Endothelial cell of umbilical vein (primary cell): ENCODE data around the gene SLC25A34. TPM values are rescaled to one million over a fixed set of nuclear protein-coding genes. Genes with fewer than 3 reads are reported as not detected.

Experiments
- BruUV-seq: library from RNA; stranded (reverse); fragments of 400-500 nt; replicated peaks from 2 replicates; lab custom pipeline; 2021; lab: Mats Ljungman, UMichigan
- CTCF ChIA-PET: fragments of 300-600, 350-600 bp; sonication (Branson Sonifier 250); formaldehyde crosslinking; loops from one replicate; lab custom pipeline; 2021; ENCODE audit warnings: antibody characterized with exemption, inconsistent platforms; lab: Charles Lee
- POLR2A ChIA-PET: fragments of 300-600, 350-600 bp; sonication (Branson Sonifier 250); formaldehyde crosslinking; loops from one replicate; lab custom pipeline; 2021; ENCODE audit warnings: antibody characterized with exemption, inconsistent platforms; lab: Charles Lee
- DNase-seq: peaks from one replicate; pipeline ENCODE4 v3.0.0-alpha.2; 2011; ENCODE audit warnings: low read depth, low spot score
- FAIRE-seq: peaks from 2 replicates; lab custom pipeline; 2011; peaks lifted over from hg19 to GRCh38; lab: Jason Lieb, UNC
- H2AFZ ChIP-seq: 2 replicates; pipeline ENCODE4 v1.6.0; 2012; ENCODE audit warnings: low read depth, low read length, control low read depth, inconsistent platforms
- H3K27ac ChIP-seq: 2 replicates; pipeline ENCODE4 v1.5.1; 2011; ENCODE audit warnings: low read depth, mild to moderate bottlenecking, control low read depth, low read length, moderate library complexity; ENCODE audit not compliant: insufficient read depth
- H3K27me3 ChIP-seq, 2 experiments: 2 replicates each; pipeline versions ENCODE4 v1.6.0 to v1.6.1; 2011; ENCODE audit warnings: low read length in 2 of 2, mixed read lengths in 1 of 2; ENCODE audit not compliant: control insufficient read depth in 2 of 2, insufficient read depth in 2 of 2
- H3K36me3 ChIP-seq, 2 experiments: 2 replicates in 1 of 2; 3 replicates in 1 of 2; pipeline ENCODE4 v1.5.1; 2011; ENCODE audit warnings: low read length in 2 of 2, mild to moderate bottlenecking in 1 of 2, moderate library complexity in 1 of 2; ENCODE audit not compliant: control insufficient read depth in 2 of 2, insufficient read depth in 2 of 2; ENCODE audit errors: extremely low read depth in 1 of 2
- H3K4me1 ChIP-seq: 3 replicates; pipeline ENCODE4 v1.5.1; 2011; ENCODE audit warnings: mild to moderate bottlenecking, low read length; ENCODE audit not compliant: control insufficient read depth, insufficient read depth; ENCODE audit errors: extremely low read depth
- H3K4me2 ChIP-seq: 2 replicates; pipeline ENCODE4 v1.6.1; 2011; ENCODE audit warnings: low read length, control low read depth, mixed read lengths; ENCODE audit not compliant: insufficient read depth
- H3K4me3 ChIP-seq, 3 experiments: fragments of 200-600 bp in 1 of 3; sonication (generic), shearing (Covaris generic) in 1 of 3; replicated peaks in 1 of 3; 2 replicates each; pipeline ENCODE4 v1.5.1; 2011 to 2016; ENCODE audit warnings: control low read depth in 3 of 3, low read length in 3 of 3, mild to moderate bottlenecking in 2 of 3, inconsistent platforms in 1 of 3, low read depth in 1 of 3, moderate library complexity in 1 of 3; ENCODE audit not compliant: insufficient read depth in 1 of 3
- H3K79me2 ChIP-seq: 2 replicates; pipeline ENCODE4 v1.6.0; 2012; ENCODE audit warnings: low read length, inconsistent platforms; ENCODE audit not compliant: control insufficient read depth, insufficient read depth
- H3K9ac ChIP-seq: replicated peaks from 2 replicates; pipeline ENCODE3; 2011; ENCODE audit warnings: low read length, control low read depth; ENCODE audit not compliant: insufficient read depth; ENCODE audit errors: extremely low read depth
- H3K9me1 ChIP-seq: replicated peaks from 3 replicates; pipeline ENCODE4 v1.6.0; 2011; ENCODE audit warnings: mild to moderate bottlenecking, low read length; ENCODE audit not compliant: control insufficient read depth, insufficient read depth; ENCODE audit errors: extremely low read depth
- H3K9me3 ChIP-seq: replicated peaks from 2 replicates; pipeline ENCODE4 v1.5.1; 2012; ENCODE audit warnings: low read length, inconsistent platforms; ENCODE audit not compliant: control insufficient read depth, insufficient read depth
- H4K20me1 ChIP-seq: replicated peaks from 2 replicates; pipeline ENCODE3; 2011; ENCODE audit warnings: mild to moderate bottlenecking, low read length; ENCODE audit not compliant: control insufficient read depth, insufficient read depth; ENCODE audit errors: extremely low read depth
- CTCF ChIP-seq, 2 donors: IDR thresholded peaks; 1 replicate in 1 of 2; 2 replicates in 1 of 2; pipeline ENCODE4 v1.5.1; 2011; ENCODE audit warnings: low read length in 2 of 2, mild to moderate bottlenecking in 2 of 2, moderate library complexity in 2 of 2, control low read depth in 1 of 2, inconsistent platforms in 1 of 2, low read depth in 1 of 2; ENCODE audit not compliant: insufficient read depth in 1 of 2; ENCODE audit errors: extremely low read depth in 1 of 2
- EZH2 ChIP-seq: IDR thresholded peaks from 2 replicates; pipeline ENCODE4 v1.6.1; 2012; ENCODE audit warnings: borderline replicate concordance, low read depth, mild to moderate bottlenecking, moderate library complexity, low read length, inconsistent platforms; ENCODE audit not compliant: severe bottlenecking
- FOS ChIP-seq: IDR thresholded peaks from 2 replicates; pipeline ENCODE4 v1.6.1; 2011; ENCODE audit warnings: mild to moderate bottlenecking, low read length, moderate library complexity, borderline replicate concordance; ENCODE audit not compliant: insufficient read depth
- GATA2 ChIP-seq: IDR thresholded peaks from 2 replicates; pipeline ENCODE4 v1.7.0; 2011; ENCODE audit warnings: low read depth, mild to moderate bottlenecking, moderate library complexity, mixed read lengths, low read length; ENCODE audit not compliant: insufficient read length, insufficient read depth
- JUN ChIP-seq: IDR thresholded peaks from 2 replicates; pipeline ENCODE4 v1.6.1; 2011; ENCODE audit warnings: borderline replicate concordance, low read depth; ENCODE audit not compliant: insufficient read length, insufficient read depth
- dilution Hi-C: fragments of 300-500 bp; cut with MboI; formaldehyde crosslinking; loops from one replicate; pipeline ENCODE4 v1.15.0; 2019; ENCODE audit warnings: low sequenced_read_pairs; ENCODE audit not compliant: extremely low pct_ligation_motif_present
- intact Hi-C: fragments of 100-400 bp; cut with micrococcal nuclease; formaldehyde crosslinking; loops from one replicate; pipeline ENCODE4 v1.10.0; 2022
- polyA plus RNA-seq, 4 experiments: library from polyadenylated mRNA; depleted of rRNA in 3 of 4; stranded (reverse) in 3 of 4; unstranded in 1 of 4; fragments of >200 nt; gene quantifications; 2 replicates each; pipeline versions ENCODE4 v1.2.1 to v1.2.3, GENCODE V29; 2011 to 2012; ENCODE audit warnings: missing spikeins in 1 of 4
- total RNA-seq: library from RNA; stranded (reverse); gene quantifications from 2 replicates; pipeline ENCODE4 v1.2.3, GENCODE V29; 2021

SLC25A34 gene
- total and polyA plus RNA-seq, 2 donors (not counting 3 experiments of a cell fraction or from before 2014, with no cell fraction given) = 0.90 to 1.1 TPM

- H4K20me1 ChIP-seq = no peaks in the 10 kb centered on the region
- dilution Hi-C loops (no loop called here), intact Hi-C loops (no loop called here)
- no TSS peak for BruUV-seq
- DNase-seq (no peak), FAIRE-seq (no peak)
- no peaks in the 10 kb centered on the region for H3K4me1 ChIP-seq
- peaks cover 0 to 12% of the 10 kb centered on the region in 2 experiments for H3K36me3 ChIP-seq
- no peaks in the 10 kb centered on the region for H3K9me3 ChIP-seq
- no peak overlapping the region for H3K4me2 ChIP-seq
- no peaks in the 10 kb centered on the region for H3K79me2 ChIP-seq
- ChIA-PET POLR2A (interaction anchor here (1.0 kb wide), 1 partner anchor 22 kb away, joined by 3 read pairs; no protein-coding TSS in a partner anchor), CTCF (interaction anchor here (0.9 to 4.2 kb wide), 4 partner anchors 10 to 47 kb away, joined by 3 to 31 read pairs (median 3); partner anchors contain the start of gene FBLIM1)
- TF ChIP-seq EZH2 (no peak), CTCF (IDR thresholded peaks at IDR 0.05; ENCODE audit: extremely low read depth in 1 of 2, insufficient read depth in 1 of 2, low read depth in 1 of 2, low read length in 2 of 2) (no peak), GATA2 (no peak), FOS (no peak), JUN (no peak)
- H3K9ac ChIP-seq = no peak overlapping the region
- H3K27ac ChIP-seq = no peak overlapping the region
- no peaks in the 10 kb centered on the region for H3K9me1 ChIP-seq
- no peak overlapping the region for H2AFZ ChIP-seq
- no peaks in the 10 kb centered on the region for H3K27me3 ChIP-seq
- no peak overlapping the region for H3K4me3 ChIP-seq
Observed at GRCh38 chr1:15738416-15739113, 2.5 kb downstream of the SLC25A34 start.
